DMS153 treated with DMSO at 0.1 percent for 48 hours (cell line): ENCODE measurements around the gene APLNR.
A peak's percentile ranks its signal among the peaks of the same experiment; 100 is the strongest.
"Not testable (repeated sequence)": the region's sequence is repeated elsewhere in the genome, so short reads cannot be mapped to it uniquely, and the experiment has no call there.

Source experiments
- DNase-seq: peaks from one replicate; lab custom pipeline; 2025; ENCODE audit not compliant: unreplicated experiment; lab: John Stamatoyannopoulos, UW

The APLNR gene

GRCh38 chr11:57237204-57237681 is at the start of gene APLNR:
Gene APLNR, minus strand, starts transcription at chr11:57237250. Its CDS starts 246 bp downstream, at chr11:57237004.
- DNase-seq: no peak

- no peak for DNase-seq
Observed at GRCh38 chr11:57283231-57283990, 46.4 kb upstream of the APLNR start.

GRCh38 chr11:57281546-57281945 is 44.5 kb upstream of the APLNR start:
- DNase-seq: not testable (repeated sequence)

GRCh38 chr11:57279116-57279515 is 42.1 kb upstream of the APLNR start:
- no peak for DNase-seq

- no peak for DNase-seq
Observed at GRCh38 chr11:57278721-57279095, 41.7 kb upstream of the APLNR start.

- peak; percentile 63 for DNase-seq
Observed at GRCh38 chr11:57277845-57278720, 41.0 kb upstream of the APLNR start.

- DNase-seq: no peak
Observed at GRCh38 chr11:57276971-57277675, 40.1 kb upstream of the APLNR start.

GRCh38 chr11:57276169-57276970 is 39.3 kb upstream of the APLNR start:
- DNase-seq: no peak

GRCh38 chr11:57275582-57275981 is 38.5 kb upstream of the APLNR start:
- DNase-seq: no peak

- no peak for DNase-seq
Observed at GRCh38 chr11:57274904-57275498, 38.0 kb upstream of the APLNR start.

GRCh38 chr11:57273448-57274058 is 36.5 kb upstream of the APLNR start:
- no peak for DNase-seq

- DNase-seq: no peak
Observed at GRCh38 chr11:57269571-57270021, 32.5 kb upstream of the APLNR start.

GRCh38 chr11:57266157-57266556 is 29.1 kb upstream of the APLNR start:
- no peak for DNase-seq

GRCh38 chr11:57263351-57263750 is 26.3 kb upstream of the APLNR start:
- no peak for DNase-seq

- no peak for DNase-seq
Observed at GRCh38 chr11:57262157-57262556, 25.1 kb upstream of the APLNR start.

GRCh38 chr11:57260937-57261783 is 24.1 kb upstream of the APLNR start:
- no peak for DNase-seq

- no peak for DNase-seq
Observed at GRCh38 chr11:57256119-57256518, 19.1 kb upstream of the APLNR start.

- no peak for DNase-seq
Observed at GRCh38 chr11:57255618-57256017, 18.6 kb upstream of the APLNR start.

- DNase-seq: no peak
Observed at GRCh38 chr11:57254631-57255030, 17.6 kb upstream of the APLNR start.
